Embryonic facial prominence (tissue), 1 donor: Measurements from ENCODE around the gene CELSR1.
"Not testable (repeated sequence)": the region's sequence is repeated elsewhere in the genome, so short reads cannot be mapped to it uniquely, and the experiment has no call there.

ENCODE experiments used
- DNase-seq: peaks from one replicate; pipeline ENCODE4 v3.0.0-alpha.2; 2016; ENCODE audit errors: extremely low spot score

CELSR1 gene

DNA sequence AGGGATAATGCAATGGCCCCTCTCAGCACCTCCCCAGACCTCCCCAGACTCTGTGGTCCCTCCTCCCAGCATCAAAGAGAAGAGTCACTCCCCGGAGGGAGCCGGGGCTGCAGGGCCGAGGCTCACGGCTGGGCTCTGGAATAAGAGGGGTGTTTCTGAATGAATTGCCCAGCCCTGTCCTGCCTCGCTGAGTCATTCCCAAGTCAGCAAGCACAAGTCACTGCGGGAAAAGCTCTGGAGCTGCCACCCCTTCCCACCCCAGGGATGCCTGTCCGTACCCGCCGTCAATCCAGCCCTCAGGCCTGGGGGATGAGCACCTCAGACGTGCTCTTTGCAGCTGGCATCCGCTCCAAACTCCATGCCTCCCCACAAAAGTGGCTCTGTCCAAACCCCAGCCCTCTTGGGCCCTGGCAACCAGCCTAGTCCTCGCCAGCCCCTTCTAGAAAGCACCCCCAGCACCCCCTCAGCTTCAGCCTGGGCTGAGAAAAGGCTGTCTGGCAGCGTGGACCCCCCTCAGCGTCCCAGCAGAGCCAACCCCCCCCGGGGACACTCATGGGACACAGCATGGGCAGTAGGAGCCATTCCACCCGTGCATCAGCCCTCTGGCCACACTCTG, 22.7 kb downstream of the CELSR1 start:
- DNase-seq: no peak

DNA sequence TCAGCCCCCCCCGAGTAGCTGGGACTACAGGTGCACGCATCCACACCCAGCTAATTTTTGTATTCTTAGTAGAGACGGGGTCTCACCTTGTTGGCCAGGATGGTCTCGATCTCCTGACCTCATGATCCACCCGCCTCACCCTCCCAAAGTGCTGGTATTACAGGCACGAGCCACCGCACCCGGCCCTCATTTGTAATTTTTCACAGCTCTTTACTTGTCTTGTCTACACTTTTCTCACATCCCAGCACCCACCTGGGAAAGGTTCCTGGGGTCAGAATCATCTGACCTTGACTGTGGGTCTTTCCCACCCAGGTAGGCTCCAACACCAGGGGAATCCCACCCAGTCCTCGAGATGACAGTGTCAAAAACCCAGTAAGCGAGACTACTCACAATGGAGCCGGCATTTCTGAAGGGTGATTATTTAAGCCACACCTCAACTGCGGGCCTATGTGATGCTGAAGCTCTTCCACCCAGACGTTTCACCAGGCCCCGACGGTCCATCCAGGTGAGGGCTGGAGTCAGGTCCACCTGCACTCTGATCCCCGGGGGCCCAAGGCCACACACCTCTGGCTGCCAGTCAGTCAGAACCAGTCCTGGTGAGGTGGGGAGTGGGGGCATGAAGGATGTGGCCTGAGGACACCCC, 23.4 kb downstream of the CELSR1 start:
- DNase-seq: no peak

DNA sequence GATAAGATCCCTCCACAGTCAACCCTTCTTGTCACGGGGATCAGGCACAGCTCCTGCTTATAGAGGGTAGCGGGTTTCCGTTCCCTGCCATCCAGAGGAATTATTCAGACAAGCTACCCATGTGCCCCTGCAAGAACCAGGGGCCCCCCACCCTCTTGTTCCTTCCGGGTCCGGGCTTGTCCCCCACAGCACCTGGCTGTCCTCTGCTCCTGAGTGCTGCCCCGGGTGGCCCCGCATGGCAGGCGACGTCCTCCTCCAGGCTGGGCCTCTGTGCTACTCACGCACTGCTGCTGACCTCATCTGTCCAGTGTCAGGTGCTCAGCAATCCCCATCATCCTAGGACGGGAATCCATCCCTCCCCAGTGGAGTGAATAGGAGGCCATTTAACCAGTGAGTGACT, 24.7 kb downstream of the CELSR1 start:
- no peak for DNase-seq

DNA sequence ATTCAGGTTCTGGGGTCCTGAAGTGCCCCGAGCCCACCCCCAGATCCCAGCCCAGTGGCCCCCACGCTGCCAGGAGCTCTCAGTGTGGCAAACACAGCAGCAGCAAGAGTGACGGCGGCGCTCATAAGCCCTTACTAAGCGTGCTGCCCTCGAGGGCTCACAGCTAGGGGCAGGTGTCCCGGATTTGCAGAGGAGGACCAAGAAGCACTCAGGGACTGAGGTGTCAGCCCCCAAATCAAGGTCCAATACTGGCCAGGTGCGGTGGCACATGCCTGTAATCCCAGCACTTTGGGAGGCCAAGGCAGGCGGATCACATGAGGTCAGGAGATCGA, 25.4 kb downstream of the CELSR1 start:
- DNase-seq: no peak

DNA sequence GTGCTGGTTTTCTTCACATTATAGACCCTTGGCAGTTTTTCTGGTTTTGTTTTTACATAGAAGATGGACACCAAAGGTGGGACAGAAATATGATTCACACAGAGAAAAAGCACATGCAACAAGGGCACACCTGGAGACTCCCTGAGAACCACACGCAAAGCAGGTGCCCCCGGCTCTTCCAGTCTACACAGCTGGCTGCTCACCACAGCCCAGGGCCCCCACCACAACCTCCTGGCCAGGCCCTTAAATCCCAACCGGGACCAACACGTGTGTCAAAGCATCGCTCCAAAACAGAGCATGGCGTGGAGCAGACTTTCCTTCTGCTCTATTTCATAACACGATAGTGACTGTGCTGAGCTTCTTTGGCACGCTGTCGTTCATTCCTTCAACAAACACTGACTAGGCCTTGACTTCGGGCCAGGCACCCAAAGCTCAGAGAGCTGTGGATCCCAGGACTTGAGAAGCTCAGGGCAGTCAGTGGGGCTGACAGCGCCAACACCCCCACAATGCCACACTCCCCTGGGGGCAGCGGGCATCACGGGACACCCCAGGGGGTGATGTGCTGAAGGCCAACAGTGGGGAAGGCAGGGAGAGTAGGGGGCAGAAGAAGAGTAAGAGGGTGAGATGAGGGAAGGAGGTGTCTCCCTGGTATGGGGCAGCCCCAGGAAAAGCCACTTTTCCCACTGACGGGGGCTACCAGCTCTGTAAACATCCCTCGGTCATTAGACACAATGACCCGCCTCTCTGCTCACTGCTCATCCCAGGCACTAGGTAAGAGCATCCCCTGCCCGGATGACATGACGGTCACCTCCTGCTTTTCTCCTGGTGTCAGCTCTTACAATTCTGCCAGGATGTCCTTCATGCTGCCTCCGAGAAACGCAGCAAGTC, 26.0 kb downstream of the CELSR1 start:
- DNase-seq: no peak

DNA sequence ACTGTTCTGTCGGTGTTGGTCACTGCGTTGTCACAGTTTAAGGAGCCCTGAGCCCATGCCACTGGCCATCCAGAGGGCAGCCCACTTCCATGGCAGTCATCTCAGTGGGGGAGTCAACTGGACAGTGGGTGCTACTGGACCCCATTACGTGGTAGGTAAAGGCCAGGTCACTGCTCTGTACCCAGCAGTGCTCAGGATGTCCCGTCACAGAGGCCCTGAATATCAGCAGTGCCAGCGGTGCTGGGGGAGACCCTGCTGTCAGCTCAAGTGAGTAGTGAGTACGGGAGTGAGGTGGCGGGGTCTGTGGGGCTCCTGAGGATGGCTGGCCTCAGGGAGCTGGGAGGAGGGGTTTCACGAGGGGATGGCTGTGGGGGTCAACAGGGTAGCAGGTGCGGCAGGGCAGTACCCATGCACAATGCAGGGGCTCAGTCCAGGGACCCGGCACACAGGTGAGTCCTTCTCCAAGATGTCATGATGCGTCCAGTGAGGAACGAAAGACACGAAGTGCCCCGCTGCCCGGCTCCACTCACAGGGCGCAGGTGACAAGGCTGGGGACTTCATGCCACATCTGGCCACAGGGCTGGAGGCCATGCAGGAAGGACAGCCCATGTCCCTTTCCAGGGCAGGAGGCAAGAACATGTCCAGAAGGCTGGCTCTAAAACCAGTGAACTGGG, 27.9 kb downstream of the CELSR1 start:
- DNase-seq: no peak

DNA sequence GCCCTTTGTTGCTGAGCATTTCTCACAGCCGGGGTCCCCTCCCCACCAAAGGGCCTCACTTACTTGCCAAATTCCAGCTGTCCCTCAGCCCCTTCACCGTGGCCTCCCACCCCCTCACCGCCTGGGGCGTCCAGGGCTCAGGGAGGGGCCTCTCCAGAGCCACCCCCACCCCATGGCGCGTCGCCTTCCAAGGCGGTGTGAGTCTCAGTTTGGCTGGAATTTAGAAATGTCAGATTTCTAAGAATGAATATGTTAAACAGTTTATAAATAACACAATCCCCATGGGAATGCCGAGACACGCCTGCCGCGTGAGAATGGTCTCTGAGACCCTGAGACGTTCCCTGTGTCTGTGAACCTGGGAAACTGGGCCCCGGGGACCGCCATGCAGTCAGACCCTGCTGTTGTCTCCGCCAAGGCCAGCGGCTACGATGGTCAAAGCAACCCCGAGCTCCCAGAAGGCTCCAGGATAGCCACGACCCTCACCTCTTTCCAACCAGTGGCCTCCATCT, 28.9 kb downstream of the CELSR1 start:
- no peak for DNase-seq

DNA sequence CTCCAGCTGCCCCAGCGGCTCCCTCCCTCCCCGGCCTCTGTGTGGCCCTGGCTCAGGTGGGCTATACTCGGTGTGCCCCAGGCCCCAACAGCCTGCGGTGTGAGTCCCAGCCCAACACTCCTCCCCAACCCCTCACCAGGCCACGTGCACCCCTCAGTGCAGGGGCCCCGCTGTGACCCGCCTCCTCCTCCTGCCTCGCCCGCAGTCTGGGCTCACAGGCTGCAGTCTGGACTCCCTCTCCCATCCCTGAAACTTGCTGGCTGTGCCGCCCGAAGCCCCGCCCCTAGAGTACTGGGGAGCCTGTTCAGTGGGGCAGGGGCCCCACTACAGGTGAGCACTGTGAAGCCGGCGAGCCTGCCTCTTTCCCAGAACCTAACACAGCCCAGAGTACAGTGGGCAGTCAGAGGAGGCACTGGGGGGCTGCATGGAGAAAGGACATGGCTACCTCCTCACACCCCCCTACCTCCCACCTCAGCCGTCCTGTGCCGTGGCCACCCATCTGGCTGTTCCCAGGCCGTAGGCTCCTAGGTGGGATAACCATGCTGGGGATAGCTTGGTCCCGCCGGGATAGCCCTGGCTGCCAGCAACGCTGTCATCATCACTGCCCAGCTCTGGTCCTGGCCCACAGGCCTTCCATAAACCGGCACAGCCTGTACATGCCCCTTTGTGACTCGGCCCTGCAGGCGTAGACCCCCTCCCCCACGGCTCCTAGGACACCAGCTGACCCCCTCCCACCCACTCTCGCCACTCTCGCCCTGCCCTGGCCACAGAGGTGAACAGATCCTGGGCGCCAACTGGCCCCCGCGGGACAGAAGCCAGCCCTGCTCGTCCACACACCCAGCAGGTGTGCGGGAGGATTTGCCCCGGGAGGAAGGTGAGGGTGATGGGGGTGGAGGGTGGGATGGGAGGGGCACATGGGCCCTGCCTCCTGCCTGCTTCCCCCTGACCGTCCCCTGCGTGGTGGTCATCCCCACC, 29.7 kb downstream of the CELSR1 start:
- DNase-seq: no peak

DNA sequence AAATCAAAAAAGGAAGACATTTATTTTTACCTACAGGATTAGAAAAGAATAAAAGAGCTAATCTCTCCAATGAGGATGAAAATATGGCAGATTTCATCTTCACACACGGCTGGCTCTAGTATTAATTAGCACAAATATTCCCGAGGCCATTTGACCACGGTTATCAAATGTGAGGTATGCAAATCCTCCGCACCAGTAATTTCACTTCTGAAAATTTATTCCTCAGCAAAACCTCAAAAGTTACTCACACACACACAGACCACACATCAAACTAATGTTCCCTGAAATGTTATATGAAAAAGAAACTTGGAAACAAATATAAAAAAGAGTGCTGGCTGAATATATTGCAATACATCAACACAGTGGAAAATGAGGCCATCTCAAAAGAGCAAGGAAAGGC, 32.8 kb downstream of the CELSR1 start:
- DNase-seq: no peak

DNA sequence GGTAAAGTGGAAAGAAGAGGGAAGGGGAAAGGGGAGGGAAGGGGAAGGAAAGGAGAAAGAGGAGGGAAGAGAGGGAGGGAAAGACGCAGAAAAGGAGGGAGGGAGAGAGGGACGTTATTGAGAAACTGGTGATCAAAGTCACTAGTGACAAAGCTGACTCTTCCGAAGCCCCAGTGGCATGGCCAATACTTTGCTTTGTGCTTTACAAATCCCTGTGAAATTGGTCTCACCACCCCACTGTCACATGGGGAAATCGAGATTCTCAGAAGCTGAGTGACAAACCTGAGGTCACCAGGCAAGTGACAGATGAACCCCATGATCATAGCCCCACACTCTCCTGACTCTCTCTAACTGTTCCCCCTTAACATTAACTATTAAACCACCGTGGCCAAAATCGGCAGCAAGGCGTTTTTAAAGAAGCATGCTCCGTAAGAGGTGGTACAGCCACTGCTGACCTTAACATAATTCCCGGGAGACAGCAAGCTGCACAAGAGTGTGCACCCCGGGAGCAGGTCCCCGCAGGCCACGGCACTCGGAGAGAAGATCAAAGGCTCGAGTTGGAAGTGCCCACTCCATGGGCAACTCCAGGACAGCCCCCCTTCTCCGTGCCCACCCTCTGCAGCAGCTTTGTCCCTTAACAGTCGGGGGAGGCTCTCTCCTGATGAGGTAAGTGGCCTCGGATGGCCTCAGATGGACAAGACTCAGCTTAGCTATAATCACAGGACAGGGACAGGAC, 34.8 kb downstream of the CELSR1 start:
- no peak for DNase-seq

DNA sequence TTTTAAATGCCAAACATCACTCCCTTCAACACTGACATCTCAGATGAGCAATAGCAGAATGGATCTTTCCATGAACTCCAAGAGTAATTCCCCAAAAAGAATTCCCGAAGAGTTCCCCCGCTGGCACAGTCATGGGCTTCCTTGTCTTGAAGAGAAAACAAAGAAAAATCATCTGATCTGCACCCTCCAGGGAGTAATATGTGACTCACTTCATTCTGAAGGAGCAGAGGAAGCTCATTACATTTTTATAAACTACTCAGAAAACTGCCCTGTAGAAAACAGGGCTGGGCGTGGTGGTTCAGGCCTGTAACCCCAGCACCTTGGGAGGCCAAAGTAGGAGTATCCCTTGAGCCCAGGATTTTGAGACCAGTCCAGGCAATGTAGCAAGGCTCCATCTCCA, 35.7 kb downstream of the CELSR1 start:
- no peak for DNase-seq

DNA sequence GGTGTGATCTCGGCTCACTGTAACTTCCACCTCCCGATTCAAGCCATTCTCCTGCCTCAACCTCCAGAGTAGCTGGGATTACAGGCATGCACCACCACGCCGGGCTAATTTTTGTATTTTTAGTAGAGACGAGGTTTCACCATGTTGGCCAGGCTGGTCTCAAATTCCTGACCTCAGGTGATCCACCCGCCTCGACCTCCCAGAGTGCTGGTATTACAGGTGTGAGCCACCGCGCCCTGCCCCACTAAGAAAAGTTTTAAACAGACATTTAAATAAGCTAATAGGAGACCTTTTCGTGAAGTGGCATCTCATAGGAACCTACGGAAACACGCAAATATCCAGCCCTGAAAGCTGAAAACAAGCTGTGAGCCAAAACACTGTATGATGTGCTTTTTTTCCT, 36.2 kb downstream of the CELSR1 start:
- not testable (repeated sequence) for DNase-seq

DNA sequence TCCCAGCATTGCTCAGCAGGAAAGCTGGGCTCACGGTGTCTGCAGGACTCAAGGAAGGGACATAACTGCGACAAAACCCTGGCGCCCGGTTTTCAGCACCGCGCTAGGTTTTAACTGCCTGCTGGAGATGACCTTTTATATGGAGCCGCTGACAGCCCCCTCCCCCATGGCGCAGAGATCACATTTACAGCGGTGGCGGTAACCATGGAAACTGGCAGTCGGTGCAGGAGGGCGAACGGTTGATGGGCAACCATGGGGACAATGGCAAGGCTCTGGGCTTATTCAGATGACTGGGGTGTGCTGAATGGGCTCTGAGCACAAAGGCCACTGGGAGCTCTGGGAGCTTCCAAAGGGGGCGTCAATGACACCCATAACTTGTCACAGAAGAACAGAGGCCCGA, 37.2 kb downstream of the CELSR1 start:
- no peak for DNase-seq

DNA sequence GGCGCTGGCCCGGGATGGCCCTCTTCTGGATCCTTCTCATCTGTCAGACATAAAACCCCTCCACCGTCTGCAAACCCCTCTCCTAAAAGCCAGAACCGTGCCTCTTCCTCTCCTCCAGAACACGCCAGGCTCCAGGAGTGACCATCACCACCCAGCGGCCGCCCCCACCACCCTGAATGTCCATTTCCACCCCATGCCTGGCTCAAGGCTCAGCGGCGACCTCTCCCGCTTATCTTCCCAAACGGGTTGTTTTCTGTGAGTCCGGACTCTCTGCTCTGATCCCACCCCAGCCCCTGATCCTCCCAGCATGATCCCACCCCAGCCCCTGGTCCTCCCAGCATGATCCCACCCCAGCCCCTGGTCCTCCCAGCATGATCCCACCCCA, 37.6 kb downstream of the CELSR1 start:
- DNase-seq: no peak

DNA sequence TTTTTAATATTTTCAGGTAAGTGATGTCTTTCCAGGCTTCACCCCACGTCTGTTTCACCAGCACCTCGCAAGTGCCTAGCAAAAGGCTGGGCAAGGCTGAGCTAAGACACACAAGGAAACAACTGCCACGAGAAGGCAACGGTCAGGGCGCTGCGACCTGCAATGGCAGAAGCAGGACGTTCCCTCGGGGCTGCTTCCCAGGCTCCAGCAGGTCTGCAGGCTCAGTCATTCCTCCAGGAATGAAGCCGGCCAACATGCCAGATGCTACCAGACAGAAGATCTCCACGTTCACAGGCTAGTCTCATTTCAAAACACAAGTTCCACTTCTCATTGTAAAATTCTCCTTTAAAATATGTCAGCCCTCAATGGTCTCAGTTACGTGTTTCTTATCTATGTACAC, 45.5 kb downstream of the CELSR1 start:
- DNase-seq: no peak

DNA sequence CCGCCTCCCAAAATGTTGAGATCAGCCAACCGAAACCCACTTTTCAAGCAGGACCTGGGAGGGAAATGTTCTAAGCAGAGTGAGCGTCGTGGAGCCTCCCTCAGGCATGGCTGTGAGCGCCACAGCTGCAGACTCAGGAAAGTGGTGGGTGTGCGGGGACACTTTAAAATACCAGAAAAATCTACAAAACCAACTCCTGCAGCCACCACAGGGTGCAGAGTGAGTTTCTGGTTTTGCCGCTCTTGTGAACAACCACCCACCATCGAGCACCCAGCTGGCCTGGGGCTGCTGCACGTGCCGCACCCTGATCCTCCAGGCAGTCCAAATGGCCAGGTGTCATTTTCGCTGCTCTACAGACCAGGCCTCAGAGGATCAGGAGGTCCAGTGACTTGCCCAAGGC, 46.9 kb downstream of the CELSR1 start:
- DNase-seq: no peak

DNA sequence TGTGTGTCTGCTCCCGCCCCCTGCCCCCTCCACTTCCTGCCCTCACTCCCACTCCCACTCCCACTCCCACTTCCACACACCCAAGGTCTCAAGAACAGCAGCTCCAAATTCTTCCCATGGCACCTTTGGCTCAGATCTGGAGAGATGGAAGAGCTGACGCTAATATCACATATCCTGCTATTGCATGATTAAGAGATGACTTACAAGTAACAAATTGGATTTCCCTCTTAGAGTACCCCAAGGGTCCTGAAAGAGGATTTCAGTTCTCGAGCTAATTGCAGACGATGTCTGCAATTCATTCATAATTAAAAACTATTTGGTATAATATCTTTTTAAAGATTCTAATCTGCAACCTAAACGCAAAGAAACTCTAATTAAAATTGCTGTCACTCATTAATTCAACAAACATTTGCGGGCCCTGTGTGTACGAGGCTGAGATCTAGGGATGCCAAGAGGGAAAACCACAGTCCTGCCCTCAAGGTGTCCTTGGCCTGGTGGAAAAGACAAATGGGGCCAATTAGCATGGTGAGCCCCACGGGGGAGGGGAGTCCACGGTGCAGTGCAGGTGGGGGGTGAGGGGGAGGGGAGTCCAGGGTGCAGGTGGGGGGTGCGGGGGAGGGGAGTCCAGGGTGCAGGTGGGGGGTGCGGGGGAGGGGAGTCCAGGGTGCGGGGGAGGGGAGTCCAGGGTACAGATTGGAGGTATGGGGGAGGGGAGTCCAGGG, 50.3 kb downstream of the CELSR1 start:
- no peak for DNase-seq

DNA sequence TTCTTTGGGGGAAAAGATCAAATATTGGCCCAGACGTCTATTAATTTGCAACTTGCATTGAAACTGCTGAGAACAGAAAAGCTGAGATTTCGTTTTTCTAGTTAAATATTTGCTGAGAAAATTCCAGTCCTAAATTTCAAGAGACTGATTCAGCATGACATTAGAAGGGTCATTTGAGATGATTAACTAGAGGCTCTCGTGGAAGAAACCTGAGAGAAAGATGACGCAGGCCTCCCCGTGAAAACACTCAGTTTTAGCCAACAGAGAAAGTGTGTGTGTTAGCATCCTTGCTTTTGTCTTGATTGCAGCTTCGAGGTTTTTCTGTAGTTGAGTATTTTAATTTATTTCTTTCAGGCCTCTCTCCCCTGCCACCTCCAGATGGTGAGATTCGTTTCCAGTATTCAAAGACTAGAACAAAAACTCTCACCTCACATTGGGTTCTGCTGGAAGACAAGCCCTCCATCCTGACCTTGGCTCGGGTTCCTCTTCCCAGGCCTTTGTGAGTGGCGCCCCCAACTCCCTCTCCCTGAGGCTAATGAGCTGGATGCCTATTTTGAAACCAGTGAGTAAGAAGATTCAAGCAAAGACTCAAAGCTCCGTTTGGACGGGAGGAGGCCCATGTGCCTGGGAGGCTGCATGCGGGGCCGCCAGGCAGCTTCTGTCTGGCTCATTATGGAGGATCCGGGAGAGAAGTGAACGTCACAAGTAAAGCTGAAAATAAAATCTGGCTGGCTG, 52.4 kb downstream of the CELSR1 start:
- no peak for DNase-seq
